Gastrocnemius medialis (tissue), 4 donors: ENCODE data around the gene SDC3. TPM values are rescaled to one million over a fixed set of nuclear protein-coding genes. Genes with fewer than 3 reads are reported as not detected.

Source experiments
- ATAC-seq, 2 donors: fragments of 150-250 bp; one replicate each; pipeline ENCODE4 v1.9.1; 2016
- DNase-seq, 2 donors: peaks; one replicate each; pipeline ENCODE4 v3.0.0-alpha.2; 2019
- H3K27ac ChIP-seq, 4 donors: fragments of 200-600 bp; sonication (generic); 1 replicate in 1 of 4; 2 replicates in 3 of 4; pipeline ENCODE4 v1.5.1; 2016 to 2018; ENCODE audit warnings: mild to moderate bottlenecking in 2 of 4, moderate library complexity in 1 of 4
- H3K27me3 ChIP-seq, 3 donors: fragments of 200-600 bp; sonication (generic) in 2 of 3; 1 replicate in 1 of 3; 2 replicates in 2 of 3; pipeline versions ENCODE4 v1.5.1 to v1.6.0; 2016 to 2019; ENCODE audit warnings: mild to moderate bottlenecking in 1 of 3, moderate library complexity in 1 of 3
- H3K36me3 ChIP-seq, 2 donors: fragments of 200-600 bp; sonication (generic) in 1 of 2; one replicate each; pipeline ENCODE4 v1.5.1; 2017 to 2018
- H3K4me1 ChIP-seq, 2 donors: fragments of 200-600 bp; sonication (generic) in 1 of 2; one replicate each; pipeline ENCODE4 v1.5.1; 2016 to 2017; ENCODE audit warnings: mild to moderate bottlenecking in 2 of 2
- H3K4me3 ChIP-seq, 4 donors: fragments of 200-600 bp; sonication (generic) in 3 of 4; 1 replicate in 1 of 4; 2 replicates in 3 of 4; pipeline ENCODE4 v1.5.1; 2016 to 2019; ENCODE audit warnings: mild to moderate bottlenecking in 2 of 4
- H3K9me3 ChIP-seq, 3 donors: fragments of 200-600 bp; sonication (generic) in 2 of 3; 1 replicate in 1 of 3; 2 replicates in 2 of 3; pipeline ENCODE4 v1.5.1; 2016 to 2019
- POLR2A ChIP-seq, 2 donors: fragments of 450-650 bp; IDR thresholded peaks; one replicate each; pipeline ENCODE4 v1.6.1; 2017; ENCODE audit warnings: antibody characterized with exemption in 2 of 2, mild to moderate bottlenecking in 2 of 2, moderate library complexity in 2 of 2
- in situ Hi-C, 4 donors: fragments of 200-750 bp; cut with MboI; loops; one replicate each; pipeline versions ENCODE4 v1.15.0 to v1.8.0; 2017; ENCODE audit warnings: low sequenced_read_pairs in 4 of 4
- intact Hi-C: fragments of 100-400 bp; cut with DNase I; formaldehyde crosslinking; loops from one replicate; pipeline ENCODE4 v1.15.1; 2023; ENCODE audit warnings: low total_unique reads
- total RNA-seq, 4 donors: library from RNA; depleted of rRNA; stranded (reverse); fragments of >200 nt; gene quantifications; one replicate each; pipeline versions ENCODE4 v1.1.0 to v1.2.3, GENCODE V29; 2016
- TF ChIP-seq, protein P1 (sequence below), 5 experiments: fragments of 450-650 bp in 3 of 5; fragments of 200-600 bp in 2 of 5; sonication (generic) in 2 of 5; IDR thresholded peaks in 4 of 5; conservative IDR thresholded peaks in 1 of 5; 1 replicate in 4 of 5; 2 replicates in 1 of 5; pipeline ENCODE4 v1.5.1; 2016 to 2019; ENCODE audit warnings: antibody characterized with exemption in 5 of 5, mild to moderate bottlenecking in 3 of 5, moderate library complexity in 3 of 5

The SDC3 gene
- total RNA-seq, 4 donors from 2014 or later: 2.7 to 5.6 (median 3.0) TPM

DNA sequence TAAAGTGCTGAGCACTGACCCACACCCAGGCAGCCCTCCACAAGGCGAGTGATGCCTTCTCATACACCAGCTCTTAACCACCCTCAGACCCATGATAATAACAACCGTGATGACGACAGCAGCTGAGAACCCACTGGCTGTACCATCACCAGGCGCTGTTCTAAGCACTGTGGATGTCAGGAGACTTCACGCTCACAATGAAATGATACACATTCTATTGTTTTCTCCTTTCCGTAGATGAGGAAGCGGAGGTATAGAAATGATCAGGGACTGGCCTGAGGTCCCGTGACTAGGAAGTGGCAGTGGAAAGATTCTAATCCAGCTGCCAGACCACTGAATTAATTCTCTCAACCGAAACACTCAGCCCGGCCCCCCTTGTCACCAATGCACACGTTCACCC is 32.6 kb downstream of the SDC3 start:
- Histone ChIP-seq H3K4me1 (no peaks in the 10 kb centered on the region), H3K27ac (no peak overlapping the region), H3K27me3 (no peaks in the 10 kb centered on the region), H3K9me3 (no peaks in the 10 kb centered on the region), H3K36me3 (no peaks in the 10 kb centered on the region), H3K4me3 (no peak overlapping the region)
- intact Hi-C loops: no loop called here
- ATAC-seq: no peak
- DNase-seq: no peak
- no peak for TF ChIP-seq POLR2A (IDR thresholded peaks at IDR 0.05)
- TF ChIP-seq, protein P1, sequence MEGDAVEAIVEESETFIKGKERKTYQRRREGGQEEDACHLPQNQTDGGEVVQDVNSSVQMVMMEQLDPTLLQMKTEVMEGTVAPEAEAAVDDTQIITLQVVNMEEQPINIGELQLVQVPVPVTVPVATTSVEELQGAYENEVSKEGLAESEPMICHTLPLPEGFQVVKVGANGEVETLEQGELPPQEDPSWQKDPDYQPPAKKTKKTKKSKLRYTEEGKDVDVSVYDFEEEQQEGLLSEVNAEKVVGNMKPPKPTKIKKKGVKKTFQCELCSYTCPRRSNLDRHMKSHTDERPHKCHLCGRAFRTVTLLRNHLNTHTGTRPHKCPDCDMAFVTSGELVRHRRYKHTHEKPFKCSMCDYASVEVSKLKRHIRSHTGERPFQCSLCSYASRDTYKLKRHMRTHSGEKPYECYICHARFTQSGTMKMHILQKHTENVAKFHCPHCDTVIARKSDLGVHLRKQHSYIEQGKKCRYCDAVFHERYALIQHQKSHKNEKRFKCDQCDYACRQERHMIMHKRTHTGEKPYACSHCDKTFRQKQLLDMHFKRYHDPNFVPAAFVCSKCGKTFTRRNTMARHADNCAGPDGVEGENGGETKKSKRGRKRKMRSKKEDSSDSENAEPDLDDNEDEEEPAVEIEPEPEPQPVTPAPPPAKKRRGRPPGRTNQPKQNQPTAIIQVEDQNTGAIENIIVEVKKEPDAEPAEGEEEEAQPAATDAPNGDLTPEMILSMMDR (IDR thresholded peaks at IDR 0.05 in 4 of 5, conservative IDR thresholded peaks at IDR 0.05 in 1 of 5): no peak
- in situ Hi-C loops: no loop called here

DNA sequence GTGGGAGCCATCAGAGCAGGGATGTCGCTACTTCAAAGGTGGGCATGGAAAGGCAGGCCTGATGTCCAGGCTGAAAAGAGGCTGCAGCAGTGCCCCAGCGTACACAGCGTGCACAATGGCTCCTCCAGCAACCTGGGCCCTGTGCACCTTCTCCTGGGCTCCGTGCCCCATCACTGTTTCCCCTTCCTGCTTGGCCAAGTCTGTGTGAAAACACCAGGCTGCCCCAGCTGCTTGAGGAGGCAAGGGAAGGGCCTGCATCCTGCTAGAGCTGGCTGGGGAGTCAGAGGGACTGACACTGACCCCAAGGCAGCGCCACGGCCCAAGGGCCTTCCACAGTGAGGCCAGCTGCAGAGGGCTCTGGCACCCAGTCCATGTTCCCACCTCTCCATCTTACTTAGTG is 33.4 kb downstream of the SDC3 start:
- in situ Hi-C loops: no loop called here
- Histone ChIP-seq H3K4me1 (no peaks in the 10 kb centered on the region), H3K27me3 (no peaks in the 10 kb centered on the region), H3K27ac (no peak overlapping the region), H3K36me3 (no peaks in the 10 kb centered on the region), H3K9me3 (no peaks in the 10 kb centered on the region), H3K4me3 (no peak overlapping the region)
- TF ChIP-seq, protein P1 (IDR thresholded peaks at IDR 0.05 in 4 of 5, conservative IDR thresholded peaks at IDR 0.05 in 1 of 5): no peak
- TF ChIP-seq POLR2A (IDR thresholded peaks at IDR 0.05): no peak
- intact Hi-C loops: no loop called here
- ATAC-seq (no peak), DNase-seq (no peak)

DNA sequence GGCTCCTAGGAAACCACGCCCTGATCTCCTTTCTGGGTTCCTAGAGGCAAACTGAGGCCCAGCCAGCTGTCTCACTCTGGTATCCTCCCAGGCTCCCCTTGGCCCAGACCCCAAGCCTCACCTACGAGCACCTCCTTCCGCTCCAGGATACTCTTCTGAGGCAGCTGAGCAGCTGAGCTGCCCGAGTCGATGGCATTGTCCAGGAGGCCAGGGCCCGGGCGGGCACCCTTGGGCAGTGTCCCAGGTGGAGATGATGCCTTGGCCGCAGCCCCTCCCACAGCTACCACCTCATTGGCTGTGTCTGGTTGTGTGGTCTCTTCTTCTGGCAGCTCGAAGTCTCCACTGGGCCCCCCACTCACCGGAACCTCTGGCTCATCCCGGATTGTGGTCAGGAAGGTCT is 34.4 kb downstream of the SDC3 start:
- TF ChIP-seq POLR2A (IDR thresholded peaks at IDR 0.05): no peak
- TF ChIP-seq, protein P1 (IDR thresholded peaks at IDR 0.05 in 4 of 5, conservative IDR thresholded peaks at IDR 0.05 in 1 of 5): no peak
- Histone ChIP-seq H3K4me3 (no peak overlapping the region), H3K27me3 (no peaks in the 10 kb centered on the region), H3K36me3 (no peaks in the 10 kb centered on the region), H3K27ac (no peak overlapping the region), H3K4me1 (no peaks in the 10 kb centered on the region), H3K9me3 (no peaks in the 10 kb centered on the region)
- in situ Hi-C loops (no loop called here), intact Hi-C loops (no loop called here)
- DNase-seq: no peak
- ATAC-seq: no peak

DNA sequence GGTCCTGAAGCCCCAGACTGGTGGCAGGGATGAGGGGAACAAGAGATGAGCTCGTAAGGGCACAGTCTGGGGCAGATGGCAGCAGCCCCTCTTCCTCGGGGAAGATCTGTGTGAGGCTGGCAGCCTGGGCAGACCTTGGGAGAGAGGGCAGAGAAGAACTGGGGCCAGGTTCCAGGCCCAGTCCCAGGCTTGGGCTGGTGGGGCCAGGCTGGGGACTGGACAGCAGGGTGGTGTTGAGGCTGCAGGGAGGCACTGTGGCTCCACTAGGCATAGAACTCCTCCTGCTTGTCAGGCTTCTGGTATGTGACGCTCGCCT is 35.7 kb downstream of the SDC3 start:
- no peak for DNase-seq
- H3K4me1 ChIP-seq: no peaks in the 10 kb centered on the region
- intact Hi-C loops (no loop called here), in situ Hi-C loops (no loop called here)
- ATAC-seq: no peak
- no peak overlapping the region for H3K4me3 ChIP-seq
- H3K27ac ChIP-seq: no peak overlapping the region
- H3K36me3 ChIP-seq: no peaks in the 10 kb centered on the region
- H3K9me3 ChIP-seq: no peaks in the 10 kb centered on the region
- TF ChIP-seq, protein P1 (IDR thresholded peaks at IDR 0.05 in 4 of 5, conservative IDR thresholded peaks at IDR 0.05 in 1 of 5): no peak
- no peak for TF ChIP-seq POLR2A (IDR thresholded peaks at IDR 0.05)
- H3K27me3 ChIP-seq: no peaks in the 10 kb centered on the region
